ENCODE results near the gene MYH6. TPM values are rescaled to one million over a fixed set of nuclear protein-coding genes. Genes with fewer than 3 reads are reported as not detected.

Gene MYH6
- total and polyA plus RNA-seq, 2 donors (not counting 3 experiments of a cell fraction or from before 2014, with no cell fraction given): not detected

GRCh38 chr14:23425169-23425568, 17.1 kb upstream of the MYH6 start:
- no peaks in the 10 kb centered on the region for H3K9me1 ChIP-seq (replicated peaks; ENCODE audit: control insufficient read depth, extremely low read depth, insufficient read depth, low read length)
- intact Hi-C loops (cut with micrococcal nuclease) (no loop called here), dilution Hi-C loops (cut with MboI; ENCODE audit: extremely low pct_ligation_motif_present, low sequenced_read_pairs) (no loop called here)
- no peak overlapping the region for H3K4me2 ChIP-seq (ENCODE audit: insufficient read depth, low read length)
- TF ChIP-seq MYC (IDR thresholded peaks at IDR 0.05; ENCODE audit: low read depth, low read length): no peak
- no peak for TF ChIP-seq EZH2 (IDR thresholded peaks at IDR 0.05; ENCODE audit: borderline replicate concordance, low read depth, low read length, severe bottlenecking)
- no peak for TF ChIP-seq POLR2A (IDR thresholded peaks at IDR 0.05; ENCODE audit: low read depth, low read length)
- no peak for TF ChIP-seq FOS (IDR thresholded peaks at IDR 0.05; ENCODE audit: borderline replicate concordance, insufficient read depth, low read length)
- no peak for TF ChIP-seq CTCF (IDR thresholded peaks at IDR 0.05; ENCODE audit: extremely low read depth in 1 of 2, insufficient read depth in 1 of 2, low read depth in 1 of 2, low read length in 2 of 2)
- TF ChIP-seq, protein P1, sequence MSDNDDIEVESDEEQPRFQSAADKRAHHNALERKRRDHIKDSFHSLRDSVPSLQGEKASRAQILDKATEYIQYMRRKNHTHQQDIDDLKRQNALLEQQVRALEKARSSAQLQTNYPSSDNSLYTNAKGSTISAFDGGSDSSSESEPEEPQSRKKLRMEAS (IDR thresholded peaks at IDR 0.05; ENCODE audit: insufficient read depth, insufficient read length): no peak
- TF ChIP-seq GATA2 (IDR thresholded peaks at IDR 0.05; ENCODE audit: insufficient read depth, insufficient read length, low read depth, low read length): no peak
- TF ChIP-seq JUN (IDR thresholded peaks at IDR 0.05; ENCODE audit: borderline replicate concordance, insufficient read depth, insufficient read length, low read depth): no peak
- TF ChIP-seq POLR2AphosphoS5 (IDR thresholded peaks at IDR 0.05; ENCODE audit: insufficient read depth, low read depth, low read length): no peak
- H4K20me1 ChIP-seq (replicated peaks; ENCODE audit: control insufficient read depth, extremely low read depth, insufficient read depth, low read length): no peaks in the 10 kb centered on the region
- H3K36me3 ChIP-seq (ENCODE audit: control insufficient read depth in 2 of 2, extremely low read depth in 1 of 2, insufficient read depth in 2 of 2, low read length in 2 of 2): no peaks in the 10 kb centered on the region
- H3K9me3 ChIP-seq (replicated peaks; ENCODE audit: control insufficient read depth, insufficient read depth, low read length): no peaks in the 10 kb centered on the region
- H3K4me3 ChIP-seq (replicated peaks in 1 of 3; ENCODE audit: insufficient read depth in 1 of 3, low read depth in 1 of 3, low read length in 3 of 3): no peak overlapping the region
- CTCF ChIA-PET: interaction anchor here (1.3 kb wide), 1 partner anchor 45 kb away, joined by 3 read pairs; no protein-coding TSS in a partner anchor
- H3K79me2 ChIP-seq (ENCODE audit: control insufficient read depth, insufficient read depth, low read length): no peaks in the 10 kb centered on the region
- H3K4me1 ChIP-seq (ENCODE audit: control insufficient read depth, extremely low read depth, insufficient read depth, low read length): no peaks in the 10 kb centered on the region
- POLR2A ChIA-PET: no interaction called here
- no TSS peak for BruUV-seq (replicated peaks)
- no peaks in the 10 kb centered on the region for H3K27me3 ChIP-seq (ENCODE audit: control insufficient read depth in 2 of 2, insufficient read depth in 2 of 2, low read length in 2 of 2)
- no peak overlapping the region for H2AFZ ChIP-seq (ENCODE audit: low read depth, low read length)
- H3K9ac ChIP-seq (replicated peaks; ENCODE audit: extremely low read depth, insufficient read depth, low read length): no peak overlapping the region
- no peak for DNase-seq (ENCODE audit: low read depth, low spot score)
- no peak overlapping the region for H3K27ac ChIP-seq (ENCODE audit: insufficient read depth, low read depth, low read length)
- FAIRE-seq: no peak

Measured in endothelial cell of umbilical vein (primary cell).